Measurements from ENCODE around the gene SEPTIN1. TPM values are rescaled to one million over a fixed set of nuclear protein-coding genes. Genes with fewer than 3 reads are reported as not detected.
A peak's percentile ranks its signal among the peaks of the same experiment; 100 is the strongest.

The SEPTIN1 gene
- total RNA-seq, 1 experiment from 2014 or later = 7.6 TPM

DNA sequence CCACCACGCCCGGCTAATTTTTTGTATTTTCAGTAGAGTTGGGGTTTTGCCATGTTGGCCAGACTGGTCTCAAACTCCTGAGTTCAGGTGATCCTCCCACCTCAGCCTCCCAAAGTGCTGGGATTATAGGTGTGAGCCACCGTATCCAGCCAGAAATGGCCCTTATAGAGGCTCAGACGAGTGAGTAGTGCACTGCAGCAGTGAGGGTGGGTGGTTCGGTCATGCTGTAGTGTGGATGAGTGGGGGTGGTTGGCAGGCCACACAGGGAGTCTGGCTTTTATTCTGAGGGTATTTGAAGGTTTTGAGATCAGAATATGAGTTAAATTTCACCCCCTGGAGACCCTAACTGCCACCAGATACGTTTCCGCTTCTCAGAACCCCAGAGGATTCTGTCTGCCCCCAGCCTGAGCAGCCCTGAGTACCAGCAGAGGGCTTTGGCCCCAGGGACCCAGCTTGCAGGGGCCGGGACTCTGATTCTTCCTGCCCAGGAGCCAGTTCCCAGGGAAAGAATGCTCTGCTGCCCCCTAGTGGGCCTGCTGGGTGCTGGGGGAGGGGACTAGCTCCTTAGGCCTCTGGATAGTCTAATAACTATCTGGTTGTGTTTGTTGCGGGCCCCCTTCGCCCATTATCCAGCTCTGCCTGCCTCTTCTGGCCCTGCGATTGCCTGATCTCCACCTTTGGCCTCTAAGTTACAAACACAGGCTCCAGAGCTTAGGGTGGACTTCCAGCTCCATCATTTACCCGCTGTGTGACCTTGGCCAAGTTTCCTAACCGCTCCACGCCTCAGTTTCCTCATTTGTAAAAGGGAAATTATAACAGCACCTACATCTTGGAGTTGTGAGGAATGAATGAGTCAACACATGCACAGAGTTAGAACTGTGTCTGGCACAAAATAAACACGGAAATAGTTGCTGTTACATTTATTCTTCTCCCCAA, 27.0 kb upstream of the SEPTIN1 start:
- Histone ChIP-seq H4K20me1 (ENCODE audit: insufficient read depth) (no peaks in the 10 kb centered on the region), H3K36me3 (ENCODE audit: low read depth) (peaks cover 6% of the 10 kb centered on the region; the same call in 1 of the 2 replicates), H3K9me2 (ENCODE audit: insufficient read depth) (no peaks in the 10 kb centered on the region), H3K4me2 (peak overlapping the region; percentile 69), H3K27ac (no peak overlapping the region), H3K4me1 (replicated peaks; ENCODE audit: insufficient read depth) (peaks cover 19% of the 10 kb centered on the region), H2AFZ (no peak overlapping the region), H3F3A (ENCODE audit: insufficient read depth, low read depth) (peaks cover 12% of the 10 kb centered on the region; the same call in 1 of the 2 replicates), H3K9me3 (ENCODE audit: insufficient read depth, low read depth) (no peaks in the 10 kb centered on the region), H3K79me2 (ENCODE audit: low read depth) (peaks cover 12% of the 10 kb centered on the region; the same call in 1 of the 2 replicates), H3K27me3 (ENCODE audit: insufficient read depth, low read depth) (no peaks in the 10 kb centered on the region), H3K4me3 (no peak overlapping the region)
- TF ChIP-seq CTCF (conservative IDR thresholded peaks at IDR 0.05) (peak; percentile 95), EZH2 (IDR thresholded peaks at IDR 0.05; ENCODE audit: low read depth) (no peak)
- POLR2A ChIA-PET (ENCODE audit: unreplicated experiment) = interaction anchor here (0.5 to 0.6 kb wide), 3 partner anchors 16 to 344 kb away, joined by 3 to 9 read pairs (median 5); partner anchors contain the start of gene ALDOA
- DNase-seq = peak; percentile 76 to 95
- intact Hi-C loops (cut with micrococcal nuclease; ENCODE audit: unreplicated experiment) = loop anchor here (2.0 to 5.0 kb wide), 4 partner anchors 55 to 357 kb away; partner anchors contain the start of genes CD2BP2 and TBX6
- BruUV-seq (replicated peaks) = no TSS peak
- CTCF ChIA-PET = interaction anchor here (0.6 to 1.9 kb wide), 11 partner anchors 8 to 320 kb away, joined by 3 to 9 read pairs (median 4); partner anchors contain the start of genes DCTPP1, TBC1D10B and ZNF48

DNA sequence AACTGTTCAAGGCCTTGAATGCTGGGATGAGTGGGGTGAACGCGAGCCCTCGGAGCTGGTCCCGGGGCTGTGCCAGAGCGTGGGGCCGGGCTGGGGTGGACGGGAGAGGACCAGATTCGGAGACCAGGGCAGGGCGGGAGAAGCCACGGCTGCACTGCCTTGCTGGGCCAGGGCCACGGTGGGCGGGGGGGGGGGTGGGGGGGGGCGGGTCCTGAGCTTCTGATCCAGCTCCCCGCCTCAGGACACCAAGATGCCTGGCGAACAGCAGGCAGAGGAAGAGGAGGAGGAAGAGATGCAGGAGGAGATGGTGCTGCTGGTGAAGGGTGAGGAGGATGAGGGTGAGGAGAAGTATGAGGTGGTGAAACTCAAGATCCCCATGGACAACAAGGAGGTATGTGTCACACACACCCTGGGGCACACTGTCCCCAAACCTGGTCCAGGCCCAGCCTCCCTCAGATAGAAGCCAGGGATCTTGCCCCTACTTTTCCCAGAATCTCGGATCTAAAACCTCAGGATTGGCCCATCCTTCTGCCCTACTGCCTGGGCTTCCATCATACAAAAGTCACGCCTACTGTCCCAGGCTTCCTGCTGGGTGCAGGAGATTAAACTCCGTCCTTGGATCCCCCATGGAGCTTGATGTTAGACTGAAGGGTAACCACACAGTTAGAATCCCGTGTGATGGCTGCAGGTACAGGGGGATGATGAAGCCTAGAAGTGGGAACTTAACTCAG, 25.6 kb upstream of the SEPTIN1 start:
- TF ChIP-seq EZH2 (IDR thresholded peaks at IDR 0.05; ENCODE audit: low read depth) (no peak), CTCF (conservative IDR thresholded peaks at IDR 0.05) (no peak)

More for the DNA sequence above, 25.6 kb upstream of the SEPTIN1 start:
- Histone ChIP-seq H4K20me1 (ENCODE audit: insufficient read depth) (no peaks in the 10 kb centered on the region), H3K27ac (0 out of 2 replicates have a peak overlapping the region, but pooled peaks have one; percentile 37), H3K79me2 (ENCODE audit: low read depth) (peaks cover 12% of the 10 kb centered on the region; the same call in 1 of the 2 replicates), H2AFZ (peak overlapping the region; percentile 92), H3F3A (ENCODE audit: insufficient read depth, low read depth) (peaks cover 12% of the 10 kb centered on the region; the same call in 1 of the 2 replicates), H3K9me3 (ENCODE audit: insufficient read depth, low read depth) (no peaks in the 10 kb centered on the region), H3K4me3 (peak overlapping the region; percentile 86), H3K4me1 (replicated peaks; ENCODE audit: insufficient read depth) (peaks cover 19% of the 10 kb centered on the region), H3K9me2 (ENCODE audit: insufficient read depth) (no peaks in the 10 kb centered on the region), H3K36me3 (ENCODE audit: low read depth) (no peaks in the 10 kb centered on the region), H3K4me2 (peak overlapping the region; percentile 69), H3K27me3 (ENCODE audit: insufficient read depth, low read depth) (no peaks in the 10 kb centered on the region)
- ChIA-PET CTCF (interaction anchor here (0.5 to 1.9 kb wide), 4 partner anchors 22 to 201 kb away, joined by 3 to 9 read pairs (median 4); partner anchors contain the start of gene DCTPP1), POLR2A (ENCODE audit: unreplicated experiment) (interaction anchor here (0.5 to 1.2 kb wide), 12 partner anchors 8 to 332 kb away, joined by 3 to 16 read pairs (median 4); partner anchors contain the start of genes DCTPP1 and ZNF48)
- intact Hi-C loops (cut with micrococcal nuclease; ENCODE audit: unreplicated experiment) = loop anchor here (1.0 to 5.0 kb wide), 5 partner anchors 31 to 356 kb away; partner anchors contain the start of genes CD2BP2 and TBX6
- peak in 1 of 2 experiments; percentile 51 for DNase-seq
- no TSS peak for BruUV-seq (replicated peaks)
